CD14-positive monocyte (primary cell): ENCODE data around the gene PTGFRN. TPM values are rescaled to one million over a fixed set of nuclear protein-coding genes. Genes with fewer than 3 reads are reported as not detected.

Experiments used
- DNase-seq, 3 donors: peaks; one replicate each; pipeline ENCODE4 v3.0.0-alpha.2; 2011 to 2022
- H2AFZ ChIP-seq: 2 replicates; pipeline ENCODE4 v1.6.0; 2012; ENCODE audit warnings: mild to moderate bottlenecking, low read depth, low read length, inconsistent platforms; ENCODE audit not compliant: insufficient read depth, poor library complexity, severe bottlenecking
- H3K27ac ChIP-seq, 2 donors: 1 replicate in 1 of 2; 2 replicates in 1 of 2; pipeline ENCODE4 v1.5.1; 2012 to 2013; ENCODE audit warnings: low read length in 2 of 2, control low read depth in 1 of 2, inconsistent platforms in 1 of 2, low read depth in 1 of 2, mild to moderate bottlenecking in 1 of 2
- H3K27me3 ChIP-seq, 2 donors: one replicate each; pipeline versions ENCODE4 v1.6.0 to v1.6.1; 2011 to 2013; ENCODE audit warnings: low read length in 2 of 2; ENCODE audit not compliant: control insufficient read depth in 2 of 2, insufficient read depth in 2 of 2
- H3K36me3 ChIP-seq, 2 donors: replicated peaks in 1 of 2; 1 replicate in 1 of 2; 2 replicates in 1 of 2; pipeline versions ENCODE4 v1.5.1 to v1.6.1; 2012 to 2013; ENCODE audit warnings: low read length in 2 of 2, control low read depth in 1 of 2, inconsistent platforms in 1 of 2, mild to moderate bottlenecking in 1 of 2; ENCODE audit not compliant: insufficient read depth in 2 of 2, control insufficient read depth in 1 of 2
- H3K4me1 ChIP-seq, 2 donors: 1 replicate in 1 of 2; 2 replicates in 1 of 2; pipeline versions ENCODE4 v1.5.1 to v1.6.1; 2012 to 2013; ENCODE audit warnings: low read length in 2 of 2, control low read depth in 1 of 2, inconsistent platforms in 1 of 2, mild to moderate bottlenecking in 1 of 2, moderate library complexity in 1 of 2; ENCODE audit not compliant: insufficient read depth in 2 of 2, control insufficient read depth in 1 of 2
- H3K4me2 ChIP-seq: replicated peaks from 2 replicates; pipeline ENCODE3; 2012; ENCODE audit warnings: low read length, moderate library complexity, mild to moderate bottlenecking; ENCODE audit not compliant: poor library complexity, severe bottlenecking; ENCODE audit errors: extremely low read depth
- H3K4me3 ChIP-seq, 3 experiments: fragments of 200-600 bp in 1 of 3; sonication (generic) in 1 of 3; replicated peaks in 1 of 3; 1 replicate in 2 of 3; 2 replicates in 1 of 3; pipeline ENCODE4 v1.5.1; 2011 to 2013; ENCODE audit warnings: low read length in 3 of 3, mild to moderate bottlenecking in 3 of 3, control low read depth in 2 of 3, low read depth in 2 of 3, inconsistent platforms in 1 of 3, moderate library complexity in 1 of 3
- H3K79me2 ChIP-seq: 2 replicates; pipeline ENCODE4 v1.6.0; 2012; ENCODE audit warnings: mild to moderate bottlenecking, control low read depth, inconsistent platforms, low read length, moderate library complexity; ENCODE audit not compliant: insufficient read depth
- H3K9ac ChIP-seq: 2 replicates; pipeline ENCODE4 v1.6.0; 2017; ENCODE audit warnings: low read length, mild to moderate bottlenecking; ENCODE audit not compliant: insufficient read depth, poor library complexity, severe bottlenecking
- H3K9me3 ChIP-seq, 2 donors: replicated peaks in 1 of 2; 1 replicate in 1 of 2; 2 replicates in 1 of 2; pipeline versions ENCODE4 v1.5.1 to v1.6.1; 2012 to 2013; ENCODE audit warnings: low read length in 2 of 2, control low read depth in 1 of 2; ENCODE audit not compliant: control insufficient read depth in 1 of 2, insufficient read depth in 1 of 2
- H4K20me1 ChIP-seq: 2 replicates; pipeline ENCODE4 v1.6.0; 2012; ENCODE audit warnings: mild to moderate bottlenecking, low read length, control low read depth, moderate library complexity; ENCODE audit not compliant: insufficient read depth
- H3K27ac Mint-ChIP-seq, 7 donors: one replicate each; pipeline ENCODE4 v1.8.0; 2020; ENCODE audit warnings: mild to moderate bottlenecking in 7 of 7, mixed read lengths in 7 of 7, moderate library complexity in 6 of 7, inconsistent platforms in 2 of 7
- H3K27me3 Mint-ChIP-seq, 3 donors: one replicate each; pipeline ENCODE4 v1.8.0; 2021 to 2022; ENCODE audit warnings: low read depth in 3 of 3, mild to moderate bottlenecking in 3 of 3, mixed read lengths in 3 of 3, moderate library complexity in 3 of 3, inconsistent platforms in 1 of 3
- H3K36me3 Mint-ChIP-seq, 2 donors: one replicate each; pipeline ENCODE4 v1.8.0; 2020; ENCODE audit warnings: mixed read lengths in 2 of 2, inconsistent platforms in 1 of 2, mild to moderate bottlenecking in 1 of 2
- H3K4me1 Mint-ChIP-seq: one replicate; pipeline ENCODE4 v1.8.0; 2020; ENCODE audit warnings: mild to moderate bottlenecking, mixed read lengths
- H3K4me3 Mint-ChIP-seq, 2 donors: one replicate each; pipeline ENCODE4 v1.8.0; 2020; ENCODE audit warnings: mild to moderate bottlenecking in 2 of 2, mixed read lengths in 2 of 2, moderate library complexity in 1 of 2
- H3K9me3 Mint-ChIP-seq, 7 donors: one replicate each; pipeline ENCODE4 v1.8.0; 2020 to 2022; ENCODE audit warnings: mixed read lengths in 7 of 7, mild to moderate bottlenecking in 6 of 7, moderate library complexity in 6 of 7, inconsistent platforms in 2 of 7
- CTCF ChIP-seq: fragments of 200-600 bp; IDR thresholded peaks from one replicate; pipeline ENCODE4 v1.8.0; 2022; ENCODE audit warnings: antibody characterized with exemption, mild to moderate bottlenecking
- WGBS: methylation state at CpG from one replicate; pipeline ENCODE4 v1.1.5; 2013; ENCODE audit warnings: missing lambda C conversion rate; ENCODE audit not compliant: insufficient coverage; 5-methylcytosine and 5-hydroxymethylcytosine counted together
- intact Hi-C, 2 donors: fragments of 100-400 bp; cut with micrococcal nuclease; formaldehyde crosslinking; loops; one replicate each; pipeline versions ENCODE4 v1.15.0 to v1.15.1; 2023
- polyA plus RNA-seq, 3 donors: library from polyadenylated mRNA; depleted of rRNA in 1 of 3; unstranded in 2 of 3; stranded (reverse) in 1 of 3; fragments of 300-500 nt in 2 of 3; fragments of >200 nt in 1 of 3; fragmentation: Illumina TruSeq in 2 of 3; gene quantifications; 1 replicate in 2 of 3; 2 replicates in 1 of 3; pipeline ENCODE4 v1.2.3, GENCODE V29; 2012 to 2021

Gene PTGFRN
- polyA plus RNA-seq, 3 donors = 1.5 to 2.9 (median 1.6) TPM

GRCh38 chr1:117017648-117018047 lies 107.9 kb downstream of the PTGFRN start:
- Mint-ChIP-seq H3K36me3 (peaks cover 90 to 92% of the 10 kb centered on the region in 2 donors), H3K4me3 (no peak overlapping the region), H3K9me3 (no peaks in the 10 kb centered on the region), H3K27me3 (no peaks in the 10 kb centered on the region), H3K27ac (no peak overlapping the region), H3K4me1 (no peaks in the 10 kb centered on the region)
- no peaks in the 10 kb centered on the region for H3K27me3 ChIP-seq
- H3K9ac ChIP-seq = no peak overlapping the region
- no peaks in the 10 kb centered on the region for H4K20me1 ChIP-seq
- H3K27ac ChIP-seq = no peak overlapping the region
- no peak for TF ChIP-seq CTCF
- 100% methylated on average over 1 of the region's 3 CpGs for WGBS
- DNase-seq = no peak
- H3K36me3 ChIP-seq = peaks cover 12 to 83% of the 10 kb centered on the region in 2 donors
- H3K4me2 ChIP-seq = no peak overlapping the region
- H3K79me2 ChIP-seq = no peaks in the 10 kb centered on the region
- no peaks in the 10 kb centered on the region for H3K9me3 ChIP-seq
- no peak overlapping the region for H3K4me3 ChIP-seq
- intact Hi-C loops = no loop called here
- no peak overlapping the region for H2AFZ ChIP-seq
- H3K4me1 ChIP-seq = peaks cover under 1 to 11% of the 10 kb centered on the region in 2 donors

GRCh38 chr1:117020526-117021156 lies 110.9 kb downstream of the PTGFRN start:
- Mint-ChIP-seq H3K27ac (no peak overlapping the region), H3K4me1 (no peaks in the 10 kb centered on the region), H3K36me3 (peaks cover 87 to 91% of the 10 kb centered on the region in 2 donors), H3K4me3 (no peak overlapping the region), H3K9me3 (no peaks in the 10 kb centered on the region), H3K27me3 (no peaks in the 10 kb centered on the region)
- H3K4me1 ChIP-seq = peaks cover 0 to under 1% of the 10 kb centered on the region in 2 donors
- TF ChIP-seq CTCF = no peak
- no peak overlapping the region for H3K4me3 ChIP-seq
- H3K27me3 ChIP-seq = no peaks in the 10 kb centered on the region
- no peak overlapping the region for H2AFZ ChIP-seq
- no peak for DNase-seq
- H4K20me1 ChIP-seq = no peaks in the 10 kb centered on the region
- H3K27ac ChIP-seq = no peak overlapping the region
- H3K36me3 ChIP-seq = peaks cover 12 to 74% of the 10 kb centered on the region in 2 donors
- WGBS = no CpG with 5 or more reads among the region's 1 CpG
- H3K4me2 ChIP-seq = no peak overlapping the region
- no peak overlapping the region for H3K9ac ChIP-seq
- no peaks in the 10 kb centered on the region for H3K79me2 ChIP-seq
- no peaks in the 10 kb centered on the region for H3K9me3 ChIP-seq
- intact Hi-C loops = no loop called here
